Cardiac fibroblast (primary cell): ENCODE results near the gene ELOVL1.
A peak's percentile ranks its signal among the peaks of the same experiment; 100 is the strongest.

Experiments used
- DNase-seq, 2 donors: peaks; one replicate each; pipeline versions ENCODE4 v3.0.0 to v3.0.0-alpha.2; 2010; ENCODE audit warnings: low read depth in 2 of 2
- H3K4me3 ChIP-seq, 2 donors: replicated peaks in 1 of 2; 1 replicate in 1 of 2; 2 replicates in 1 of 2; pipeline ENCODE4 v1.5.1; 2011; ENCODE audit warnings: low read depth in 2 of 2, low read length in 2 of 2, mild to moderate bottlenecking in 2 of 2, moderate library complexity in 1 of 2
- CTCF ChIP-seq: IDR thresholded peaks from one replicate; pipeline ENCODE4 v1.5.1; 2011; ENCODE audit warnings: low read depth, mild to moderate bottlenecking, low read length, inconsistent platforms

The ELOVL1 gene

DNA sequence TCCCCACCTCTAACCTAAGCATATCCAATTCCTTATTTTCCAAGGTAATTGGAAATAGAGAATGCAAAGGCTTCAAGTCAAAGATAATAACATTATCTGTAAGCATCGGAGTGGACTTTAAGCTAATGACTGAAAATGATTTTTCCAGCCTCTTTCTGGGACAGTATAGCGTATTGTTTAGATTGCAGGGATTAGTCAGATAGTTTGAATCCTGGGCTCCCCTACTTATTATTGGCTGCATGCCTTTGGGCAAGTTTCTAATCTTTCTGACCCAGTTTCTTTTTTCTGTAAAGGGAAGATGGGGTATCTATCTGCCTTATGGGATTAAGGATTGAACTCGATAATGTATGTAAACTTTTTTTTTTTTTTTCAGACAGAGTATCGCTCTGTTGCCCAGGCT, 10.6 kb downstream of the ELOVL1 start:
- no peak overlapping the region for H3K4me3 ChIP-seq
- DNase-seq, result no peak
- TF ChIP-seq CTCF, result no peak

GRCh38 chr1:43354936-43355335, 12.9 kb downstream of the ELOVL1 start:
- peak in 1 of 2 donors; percentile 49 for DNase-seq
- no peak overlapping the region for H3K4me3 ChIP-seq
- TF ChIP-seq CTCF, result no peak

GRCh38 chr1:43354471-43354870, 13.3 kb downstream of the ELOVL1 start:
- DNase-seq, result peak in 1 of 2 donors; percentile 45
- H3K4me3 ChIP-seq, result no peak overlapping the region
- TF ChIP-seq CTCF, result no peak

GRCh38 chr1:43352881-43353280, 14.9 kb downstream of the ELOVL1 start:
- H3K4me3 ChIP-seq, result no peak overlapping the region
- DNase-seq, result no peak
- no peak for TF ChIP-seq CTCF

GRCh38 chr1:43352351-43352705, 15.5 kb downstream of the ELOVL1 start:
- DNase-seq, result no peak
- TF ChIP-seq CTCF, result no peak
- no peak overlapping the region for H3K4me3 ChIP-seq

DNA sequence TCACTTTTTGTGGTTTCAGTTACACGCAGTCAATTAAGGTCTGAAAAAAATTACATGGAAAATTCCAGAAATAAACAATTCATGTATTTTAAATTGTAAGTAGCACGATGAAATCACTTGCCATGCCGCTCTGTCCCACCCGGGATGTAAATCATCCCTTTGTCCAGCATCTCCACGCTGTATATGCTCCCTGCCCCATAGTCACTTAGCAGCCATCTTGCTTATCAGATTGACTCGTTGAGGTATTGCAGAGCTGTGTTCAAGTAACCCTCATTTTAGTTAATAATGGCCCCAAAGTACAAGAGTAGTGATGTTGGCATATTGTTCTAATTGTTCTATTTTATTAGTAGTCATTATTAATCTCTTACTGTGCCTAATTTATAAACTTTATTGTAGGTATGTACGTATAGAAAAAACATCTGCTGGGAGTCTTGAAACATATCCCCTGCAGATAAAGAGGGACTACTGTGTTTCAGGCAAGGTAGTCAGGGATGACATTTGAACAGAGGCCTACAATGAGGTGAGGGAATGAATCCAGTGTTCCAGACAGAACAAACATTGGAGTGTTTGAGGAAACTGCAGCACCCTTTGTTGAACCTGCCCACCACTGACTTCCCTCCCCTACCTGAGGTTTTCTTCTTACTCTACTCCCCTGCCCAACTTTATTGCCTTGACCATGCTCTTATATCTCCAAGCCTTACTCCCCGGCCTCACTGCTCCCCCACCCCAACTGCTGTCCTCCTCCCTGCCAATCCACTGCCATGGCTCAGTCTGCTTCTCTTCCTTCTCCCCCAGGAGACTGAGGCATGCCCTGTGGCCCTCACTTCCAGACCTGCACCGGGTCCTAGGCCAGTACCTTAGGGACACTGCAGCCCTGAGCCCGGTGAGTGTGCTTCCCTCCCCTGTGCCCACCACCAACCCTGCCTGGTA, 16.1 kb downstream of the ELOVL1 start:
- no peak for DNase-seq
- H3K4me3 ChIP-seq, result no peak overlapping the region
- no peak for TF ChIP-seq CTCF
